HepG2 (cell line): ENCODE data around the gene SRBD1. TPM values are rescaled to one million over a fixed set of nuclear protein-coding genes. Genes with fewer than 3 reads are reported as not detected.

Source experiments
- ELF4 ChIP-seq: sonication (generic); formaldehyde crosslinking; IDR thresholded peaks from 2 replicates; pipeline ENCODE4 v1.5.0; 2020; ENCODE audit warnings: missing genetic modification reagents, mild to moderate bottlenecking, moderate library complexity, borderline replicate concordance
- ETV6 ChIP-seq: sonication (generic); formaldehyde crosslinking; conservative IDR thresholded peaks from 2 replicates; pipeline ENCODE4 v1.4.0; 2020; ENCODE audit warnings: missing genetic modification reagents
- FIP1L1 ChIP-seq: fragments of 200-400 bp; formaldehyde crosslinking; IDR thresholded peaks from 2 replicates; pipeline ENCODE4 v1.6.1; 2018; ENCODE audit warnings: low read depth, mild to moderate bottlenecking, low read length, moderate library complexity, borderline replicate concordance; ENCODE audit not compliant: insufficient read depth
- FOXP1 ChIP-seq, 2 experiments: fragments of 450-650 bp in 1 of 2; IDR thresholded peaks; 2 replicates each; pipeline ENCODE4 v1.6.1; 2017 to 2018; ENCODE audit warnings: antibody characterized with exemption in 1 of 2
- GABPB1 ChIP-seq: IDR thresholded peaks from 2 replicates; pipeline ENCODE4 v1.6.1; 2016; ENCODE audit warnings: mild to moderate bottlenecking, missing genetic modification reagents, moderate library complexity, missing compliant biosample characterization
- HIC2 ChIP-seq: sonication (generic); formaldehyde crosslinking; IDR thresholded peaks from 2 replicates; pipeline ENCODE4 v1.9.0; 2022; ENCODE audit warnings: low read depth, missing genetic modification reagents
- HOXD1 ChIP-seq: sonication (generic); formaldehyde crosslinking; IDR thresholded peaks from 2 replicates; pipeline ENCODE4 v1.5.0; 2020; ENCODE audit warnings: missing genetic modification reagents
- JUNB ChIP-seq: sonication (generic); formaldehyde crosslinking; IDR thresholded peaks from 2 replicates; pipeline ENCODE4 v1.8.0; 2022; ENCODE audit warnings: missing genetic modification reagents, mild to moderate bottlenecking, borderline replicate concordance
- KLF12 ChIP-seq: sonication (generic); formaldehyde crosslinking; IDR thresholded peaks from 2 replicates; pipeline ENCODE4 v1.4.0; 2020; ENCODE audit warnings: missing genetic modification reagents, borderline replicate concordance
- KLF6 ChIP-seq: IDR thresholded peaks from 2 replicates; pipeline ENCODE4 v1.8.0; 2016; ENCODE audit warnings: missing biosample characterization, missing genetic modification reagents
- MEIS2 ChIP-seq: sonication (generic); formaldehyde crosslinking; IDR thresholded peaks from 2 replicates; pipeline ENCODE4 v1.9.0; 2021; ENCODE audit warnings: mild to moderate bottlenecking, missing genetic modification reagents
- NFKB2 ChIP-seq: sonication (generic); formaldehyde crosslinking; IDR thresholded peaks from 2 replicates; pipeline ENCODE4 v1.4.0; 2020; ENCODE audit warnings: missing genetic modification reagents, borderline replicate concordance
- NFRKB ChIP-seq: fragments of 450-650 bp; IDR thresholded peaks from 2 replicates; pipeline ENCODE4 v1.6.1; 2017
- RERE ChIP-seq: IDR thresholded peaks from 2 replicates; pipeline ENCODE4 v1.6.1; 2016; ENCODE audit warnings: low read depth, missing genetic modification reagents, missing compliant biosample characterization
- TARDBP ChIP-seq: sonication (generic); formaldehyde crosslinking; IDR thresholded peaks from 2 replicates; pipeline ENCODE4 v1.8.0; 2022; ENCODE audit warnings: mild to moderate bottlenecking, missing genetic modification reagents
- TCF7 ChIP-seq: sonication (generic); IDR thresholded peaks from 2 replicates; pipeline ENCODE4 v1.6.1; 2016; ENCODE audit warnings: antibody characterized with exemption, low read depth
- TIGD3 ChIP-seq: sonication (generic); formaldehyde crosslinking; IDR thresholded peaks from 2 replicates; pipeline ENCODE4 v1.5.1; 2020; ENCODE audit warnings: mild to moderate bottlenecking, missing genetic modification reagents, borderline replicate concordance
- TMF1 ChIP-seq: sonication (generic); formaldehyde crosslinking; IDR thresholded peaks from 2 replicates; pipeline ENCODE4 v1.8.1; 2022; ENCODE audit warnings: low read depth, missing genetic modification reagents
- TOPORS ChIP-seq: sonication (generic); formaldehyde crosslinking; IDR thresholded peaks from 2 replicates; pipeline ENCODE4 v1.8.0; 2023; ENCODE audit warnings: mild to moderate bottlenecking, missing genetic modification reagents
- ZMYM4 ChIP-seq: sonication (generic); formaldehyde crosslinking; IDR thresholded peaks from 2 replicates; pipeline ENCODE4 v1.8.1; 2023; ENCODE audit warnings: mild to moderate bottlenecking, missing genetic modification reagents
- ZNF530 ChIP-seq: sonication (generic); formaldehyde crosslinking; IDR thresholded peaks from 2 replicates; pipeline ENCODE4 v1.5.0; 2020; ENCODE audit warnings: low read depth, mild to moderate bottlenecking, missing genetic modification reagents
- ZNF672 ChIP-seq: sonication (generic); formaldehyde crosslinking; IDR thresholded peaks from 2 replicates; pipeline ENCODE4 v1.8.1; 2022; ENCODE audit warnings: missing genetic modification reagents
- polyA plus RNA-seq, 8 experiments: library from polyadenylated mRNA; depleted of rRNA in 3 of 8; stranded (reverse) in 7 of 8; unstranded in 1 of 8; fragments of >200 nt; fragmentation: Illumina TruSeq in 4 of 8; extraction: Trizol in 4 of 8; gene quantifications; 2 replicates each; pipeline versions ENCODE4 v1.2.1 to v1.2.3, GENCODE V29; 2011 to 2016; ENCODE audit warnings: low read depth in 4 of 8, missing spikeins in 1 of 8, mixed read lengths in 1 of 8; ENCODE audit not compliant: insufficient read depth in 1 of 8
- total RNA-seq, 5 experiments: library from RNA; depleted of rRNA; stranded (reverse); fragments of >200 nt; fragmentation: Illumina TruSeq; extraction: Trizol; gene quantifications; 2 replicates each; pipeline ENCODE4 v1.2.3, GENCODE V29; 2016; ENCODE audit warnings: low read depth in 1 of 5

Gene SRBD1
- total and polyA plus RNA-seq, 2 of the 13 experiments (the other 11 are each of a cell fraction or from before 2014, with no cell fraction given) = 3.2 to 23.9 TPM

GRCh38 chr2:45611020-45611859 is at the start of gene SRBD1 (continued):
- TF ChIP-seq ELF4 (CRISPR knock-in tag) (0 out of 2 replicates have a peak, but pooled peaks have one; percentile 27), RERE (peak; percentile 39; the same call in 1 of the 2 replicates), JUNB (CRISPR knock-in tag) (no peak), ETV6 (CRISPR knock-in tag) (no peak), ZNF530 (no peak), HIC2 (CRISPR knock-in tag) (no peak), TMF1 (CRISPR knock-in tag) (no peak), NFKB2 (CRISPR knock-in tag) (peak; percentile 69; the same call in 1 of the 2 replicates), ZNF672 (CRISPR knock-in tag) (no peak), NFRKB (no peak), ZMYM4 (CRISPR knock-in tag) (peak; percentile 74), FIP1L1 (no peak), TIGD3 (no peak), TCF7 (no peak), KLF12 (CRISPR knock-in tag) (0 out of 2 replicates have a peak, but pooled peaks have one; percentile 34), HOXD1 (CRISPR knock-in tag) (peak; percentile 36; the same call in 1 of the 2 replicates), TOPORS (no peak), TARDBP (CRISPR knock-in tag) (no peak), KLF6 (CRISPR knock-in tag) (no peak), MEIS2 (0 out of 2 replicates have a peak, but pooled peaks have one; percentile 19), GABPB1 (CRISPR knock-in tag) (peak; percentile 97), FOXP1 (IDR thresholded peaks at IDR 0.05) (no peak), FOXP1 (CRISPR knock-in tag; IDR thresholded peaks at IDR 0.05) (no peak)
